HUES48 (cell line): Measurements from ENCODE around the gene KRTDAP.

Experiments
- H3K27ac ChIP-seq: one replicate; pipeline ENCODE4 v1.7.0; 2013; ENCODE audit warnings: low read depth, low read length, inconsistent platforms
- H3K27me3 ChIP-seq: 2 replicates; pipeline ENCODE4 v1.6.1; 2013; ENCODE audit warnings: mild to moderate bottlenecking, low read length; ENCODE audit not compliant: control insufficient read depth, insufficient read depth
- H3K36me3 ChIP-seq: 2 replicates; pipeline ENCODE4 v1.6.1; 2013; ENCODE audit warnings: low read length; ENCODE audit not compliant: control insufficient read depth, insufficient read depth
- H3K4me1 ChIP-seq: 2 replicates; pipeline ENCODE4 v1.6.1; 2013; ENCODE audit warnings: mild to moderate bottlenecking, low read length; ENCODE audit not compliant: control insufficient read depth, insufficient read depth
- H3K4me3 ChIP-seq: 2 replicates; pipeline ENCODE4 v1.5.1; 2013; ENCODE audit warnings: mild to moderate bottlenecking, low read depth, low read length
- H3K9ac ChIP-seq: 2 replicates; pipeline ENCODE4 v1.6.1; 2013; ENCODE audit warnings: mild to moderate bottlenecking, low read depth, low read length, moderate library complexity
- H3K9me3 ChIP-seq: 2 replicates; pipeline ENCODE4 v1.6.1; 2013; ENCODE audit warnings: low read length; ENCODE audit not compliant: control insufficient read depth, insufficient read depth

Gene KRTDAP

GRCh38 chr19:35451338-35452096 is 38.7 kb downstream of the KRTDAP start:
- Histone ChIP-seq H3K4me3 (no peak overlapping the region), H3K36me3 (no peaks in the 10 kb centered on the region), H3K27me3 (no peaks in the 10 kb centered on the region), H3K27ac (no peak overlapping the region), H3K9ac (no peak overlapping the region), H3K9me3 (no peaks in the 10 kb centered on the region), H3K4me1 (peaks cover 5% of the 10 kb centered on the region; the same call in 1 of the 2 replicates)

- Histone ChIP-seq H3K4me3 (no peak overlapping the region), H3K4me1 (peaks cover 5% of the 10 kb centered on the region; the same call in 1 of the 2 replicates), H3K36me3 (no peaks in the 10 kb centered on the region), H3K27ac (no peak overlapping the region), H3K9me3 (no peaks in the 10 kb centered on the region), H3K27me3 (no peaks in the 10 kb centered on the region), H3K9ac (no peak overlapping the region)
Observed at GRCh38 chr19:35449359-35450043, 40.8 kb downstream of the KRTDAP start.

GRCh38 chr19:35447606-35448469 is 42.4 kb downstream of the KRTDAP start, which contains the start of gene FFAR2:
TSS of gene FFAR2 (plus strand) at chr19:35448257. CDS start at chr19:35449715, 1,458 bp downstream.
- H3K4me3 ChIP-seq = no peak within 1 kb of the TSS
- peaks cover 5% of the 10 kb centered on the region; the same call in 1 of the 2 replicates for H3K4me1 ChIP-seq
- no peak within 1 kb of the TSS for H3K27ac ChIP-seq
- no peaks in the 10 kb centered on the region for H3K9me3 ChIP-seq
- no peaks in the 10 kb centered on the region for H3K36me3 ChIP-seq
- no peaks in the 10 kb centered on the region for H3K27me3 ChIP-seq
- no peak within 1 kb of the TSS for H3K9ac ChIP-seq

- Histone ChIP-seq H3K4me3 (no peak overlapping the region), H3K27me3 (no peaks in the 10 kb centered on the region), H3K9me3 (no peaks in the 10 kb centered on the region), H3K36me3 (no peaks in the 10 kb centered on the region), H3K4me1 (peaks cover 5% of the 10 kb centered on the region; the same call in 1 of the 2 replicates), H3K9ac (no peak overlapping the region), H3K27ac (no peak overlapping the region)
Observed at GRCh38 chr19:35445826-35446593, 44.3 kb downstream of the KRTDAP start.

GRCh38 chr19:35444735-35445134 is 45.5 kb downstream of the KRTDAP start:
- no peaks in the 10 kb centered on the region for H3K27me3 ChIP-seq
- no peak overlapping the region for H3K4me3 ChIP-seq
- no peak overlapping the region for H3K9ac ChIP-seq

GRCh38 chr19:35442091-35442490 is 48.2 kb downstream of the KRTDAP start:
- Histone ChIP-seq H3K4me1 (peaks cover 2% of the 10 kb centered on the region; the same call in 1 of the 2 replicates), H3K4me3 (no peak overlapping the region), H3K36me3 (no peaks in the 10 kb centered on the region), H3K9ac (no peak overlapping the region), H3K9me3 (no peaks in the 10 kb centered on the region), H3K27ac (no peak overlapping the region), H3K27me3 (no peaks in the 10 kb centered on the region)

More at GRCh38 chr19:35444735-35445134, 45.5 kb downstream of the KRTDAP start:
- no peak overlapping the region for H3K27ac ChIP-seq
- no peaks in the 10 kb centered on the region for H3K36me3 ChIP-seq
- H3K4me1 ChIP-seq = peaks cover 5% of the 10 kb centered on the region; the same call in 1 of the 2 replicates
- no peaks in the 10 kb centered on the region for H3K9me3 ChIP-seq

GRCh38 chr19:35439921-35440320 is 50.3 kb downstream of the KRTDAP start:
- Histone ChIP-seq H3K4me1 (no peaks in the 10 kb centered on the region), H3K27me3 (no peaks in the 10 kb centered on the region), H3K36me3 (no peaks in the 10 kb centered on the region), H3K4me3 (no peak overlapping the region), H3K27ac (no peak overlapping the region), H3K9me3 (no peaks in the 10 kb centered on the region), H3K9ac (no peak overlapping the region)

GRCh38 chr19:35438527-35438926 is 51.7 kb downstream of the KRTDAP start:
- no peak overlapping the region for H3K4me3 ChIP-seq
- no peaks in the 10 kb centered on the region for H3K36me3 ChIP-seq
- no peak overlapping the region for H3K27ac ChIP-seq
- no peak overlapping the region for H3K9ac ChIP-seq
- no peaks in the 10 kb centered on the region for H3K27me3 ChIP-seq
- H3K9me3 ChIP-seq = no peaks in the 10 kb centered on the region
- H3K4me1 ChIP-seq = no peaks in the 10 kb centered on the region

- Histone ChIP-seq H3K27me3 (no peaks in the 10 kb centered on the region), H3K9me3 (no peaks in the 10 kb centered on the region), H3K9ac (no peak overlapping the region), H3K4me1 (no peaks in the 10 kb centered on the region), H3K36me3 (no peaks in the 10 kb centered on the region), H3K27ac (no peak overlapping the region), H3K4me3 (no peak overlapping the region)
Observed at GRCh38 chr19:35438096-35438495, 52.2 kb downstream of the KRTDAP start.

- no peaks in the 10 kb centered on the region for H3K36me3 ChIP-seq
- H3K9me3 ChIP-seq = no peaks in the 10 kb centered on the region
- H3K27me3 ChIP-seq = no peaks in the 10 kb centered on the region
- H3K4me3 ChIP-seq = no peak overlapping the region
- H3K9ac ChIP-seq = no peak overlapping the region
- H3K27ac ChIP-seq = no peak overlapping the region
- no peaks in the 10 kb centered on the region for H3K4me1 ChIP-seq
Observed at GRCh38 chr19:35437406-35437951, 52.8 kb downstream of the KRTDAP start.
